Upper lobe of left lung (tissue), 6 donors: ENCODE measurements around the gene CMSS1. TPM values are rescaled to one million over a fixed set of nuclear protein-coding genes. Genes with fewer than 3 reads are reported as not detected.

Experiments
- ATAC-seq, 2 donors: fragments of 200-7000 bp; cut with Tn5 transposase; one replicate each; pipeline ENCODE4 v1.9.1; 2022; ENCODE audit warnings: mild to moderate bottlenecking in 2 of 2, moderate library complexity in 2 of 2; ENCODE audit not compliant: low FRiP score in 2 of 2
- DNase-seq, 2 donors: peaks; one replicate each; pipeline ENCODE4 v3.0.0-alpha.2; 2019 to 2020
- H3K27ac ChIP-seq, 4 donors: fragments of 200-600 bp; sonication (generic); one replicate each; pipeline ENCODE4 v1.5.1; 2016 to 2019
- H3K27me3 ChIP-seq, 4 donors: fragments of 200-600 bp; sonication (generic); one replicate each; pipeline ENCODE4 v1.5.1; 2017 to 2019
- H3K36me3 ChIP-seq, 4 donors: fragments of 200-600 bp; sonication (generic); one replicate each; pipeline ENCODE4 v1.5.1; 2016 to 2019
- H3K4me1 ChIP-seq, 4 donors: fragments of 200-600 bp; sonication (generic); one replicate each; pipeline ENCODE4 v1.5.1; 2018 to 2019
- H3K4me3 ChIP-seq, 4 donors: fragments of 200-600 bp; sonication (generic); one replicate each; pipeline ENCODE4 v1.5.1; 2017 to 2019; ENCODE audit warnings: mild to moderate bottlenecking in 2 of 4, moderate library complexity in 1 of 4
- H3K9me3 ChIP-seq, 4 donors: fragments of 200-600 bp; sonication (generic); one replicate each; pipeline ENCODE4 v1.5.1; 2018 to 2019
- EP300 ChIP-seq, 4 donors: sonication (generic); formaldehyde crosslinking; IDR thresholded peaks; one replicate each; pipeline ENCODE4 v1.5.1; 2017; ENCODE audit warnings: antibody characterized with exemption in 4 of 4, control low read depth in 2 of 4
- POLR2A ChIP-seq, 4 donors: fragments of 450-650 bp; IDR thresholded peaks; one replicate each; pipeline ENCODE4 v1.5.1; 2016 to 2017; ENCODE audit warnings: antibody characterized with exemption in 4 of 4, mild to moderate bottlenecking in 2 of 4
- POLR2AphosphoS5 ChIP-seq, 2 donors: sonication (generic); formaldehyde crosslinking; IDR thresholded peaks; one replicate each; pipeline ENCODE4 v1.5.1; 2017; ENCODE audit warnings: antibody characterized with exemption in 2 of 2
- WGBS, 2 donors: methylation state at CpG; one replicate each; pipeline ENCODE4 v1.1.5; 2017 to 2018; 5-methylcytosine and 5-hydroxymethylcytosine counted together
- total RNA-seq, 6 donors: library from RNA; depleted of rRNA in 4 of 6; stranded (reverse); fragments of >200 nt in 4 of 6; gene quantifications; one replicate each; pipeline versions ENCODE4 v1.1.0 to v1.2.1, GENCODE V29; 2016 to 2021
- TF ChIP-seq, protein P1 (sequence below), 6 experiments: fragments of 450-650 bp in 4 of 6; fragments of 200-600 bp in 2 of 6; sonication (generic) in 2 of 6; IDR thresholded peaks; one replicate each; pipeline ENCODE4 v1.5.1; 2016 to 2019; ENCODE audit warnings: antibody characterized with exemption in 6 of 6
- donor health status: DM: no; HTN: no; CAD: no; lungs with moderate emphysema.
- donor health status: DM: no; HTN: yes; CAD: no; lungs with severe emphysema.

CMSS1 gene
- total RNA-seq, 6 donors from 2014 or later: 4.0 to 21.1 (median 12.0) TPM

DNA sequence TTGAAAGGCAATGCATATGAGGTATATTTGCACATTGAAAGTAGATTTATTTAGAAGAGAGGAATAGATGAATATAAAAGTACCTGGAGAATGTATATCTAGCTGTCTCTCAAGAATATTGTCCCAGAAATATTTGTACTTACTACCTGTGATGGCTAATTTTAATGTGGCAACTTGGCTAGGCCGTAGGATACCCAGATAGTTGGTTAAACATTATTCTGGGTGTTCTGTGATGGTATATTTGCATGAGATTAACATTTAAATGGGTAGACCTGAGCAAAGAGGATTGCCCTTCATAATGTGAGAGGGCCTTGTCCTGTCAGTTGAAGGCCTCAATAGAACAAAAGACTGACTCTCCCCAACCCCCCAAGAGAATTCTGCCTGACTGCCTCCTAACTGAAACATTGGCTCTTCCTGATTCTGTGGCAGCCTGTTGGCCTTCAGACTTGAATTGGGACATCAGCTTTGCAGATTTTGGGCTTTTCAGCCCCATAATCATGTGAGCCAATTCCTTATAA, 366.0 kb downstream of the CMSS1 start:
- TF ChIP-seq POLR2AphosphoS5 (IDR thresholded peaks at IDR 0.05) (no peak), POLR2A (IDR thresholded peaks at IDR 0.05) (no peak), EP300 (IDR thresholded peaks at IDR 0.05) (no peak)
- TF ChIP-seq, protein P1, sequence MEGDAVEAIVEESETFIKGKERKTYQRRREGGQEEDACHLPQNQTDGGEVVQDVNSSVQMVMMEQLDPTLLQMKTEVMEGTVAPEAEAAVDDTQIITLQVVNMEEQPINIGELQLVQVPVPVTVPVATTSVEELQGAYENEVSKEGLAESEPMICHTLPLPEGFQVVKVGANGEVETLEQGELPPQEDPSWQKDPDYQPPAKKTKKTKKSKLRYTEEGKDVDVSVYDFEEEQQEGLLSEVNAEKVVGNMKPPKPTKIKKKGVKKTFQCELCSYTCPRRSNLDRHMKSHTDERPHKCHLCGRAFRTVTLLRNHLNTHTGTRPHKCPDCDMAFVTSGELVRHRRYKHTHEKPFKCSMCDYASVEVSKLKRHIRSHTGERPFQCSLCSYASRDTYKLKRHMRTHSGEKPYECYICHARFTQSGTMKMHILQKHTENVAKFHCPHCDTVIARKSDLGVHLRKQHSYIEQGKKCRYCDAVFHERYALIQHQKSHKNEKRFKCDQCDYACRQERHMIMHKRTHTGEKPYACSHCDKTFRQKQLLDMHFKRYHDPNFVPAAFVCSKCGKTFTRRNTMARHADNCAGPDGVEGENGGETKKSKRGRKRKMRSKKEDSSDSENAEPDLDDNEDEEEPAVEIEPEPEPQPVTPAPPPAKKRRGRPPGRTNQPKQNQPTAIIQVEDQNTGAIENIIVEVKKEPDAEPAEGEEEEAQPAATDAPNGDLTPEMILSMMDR (IDR thresholded peaks at IDR 0.05): no peak
- DNase-seq (no peak), ATAC-seq (no peak)
- Histone ChIP-seq H3K36me3 (peaks cover 0 to 6% (median 0%) of the 10 kb centered on the region in 4 donors), H3K27ac (no peak overlapping the region), H3K9me3 (peaks cover 0 to 15% (median 14%) of the 10 kb centered on the region in 4 donors), H3K4me1 (peaks cover 0 to 8% (median 2%) of the 10 kb centered on the region in 4 donors), H3K4me3 (no peak overlapping the region), H3K27me3 (no peaks in the 10 kb centered on the region)
- WGBS, 2 donors: 93 to 100% methylated on average over 1 of the region's 1 CpG

GRCh38 chr3:100184948-100185570, 367.4 kb downstream of the CMSS1 start:
- TF ChIP-seq POLR2A (IDR thresholded peaks at IDR 0.05) (no peak), POLR2AphosphoS5 (IDR thresholded peaks at IDR 0.05) (no peak), EP300 (IDR thresholded peaks at IDR 0.05) (no peak)
- TF ChIP-seq, protein P1 (IDR thresholded peaks at IDR 0.05): no peak

GRCh38 chr3:100185847-100186246, 368.2 kb downstream of the CMSS1 start:
- DNase-seq (no peak), ATAC-seq (no peak)
- H3K27me3 ChIP-seq: no peaks in the 10 kb centered on the region
- WGBS, 2 donors: 76 to 89% methylated on average over 5 of the region's 5 CpGs
- H3K27ac ChIP-seq: no peak overlapping the region
- TF ChIP-seq, protein P1 (IDR thresholded peaks at IDR 0.05): no peak
- TF ChIP-seq POLR2A (IDR thresholded peaks at IDR 0.05): no peak
- no peak for TF ChIP-seq POLR2AphosphoS5 (IDR thresholded peaks at IDR 0.05)
- no peak for TF ChIP-seq EP300 (IDR thresholded peaks at IDR 0.05)
- no peaks in the 10 kb centered on the region for H3K9me3 ChIP-seq
- no peaks in the 10 kb centered on the region for H3K36me3 ChIP-seq
- H3K4me1 ChIP-seq: peaks cover 0 to 8% (median 2%) of the 10 kb centered on the region in 4 donors
- no peak overlapping the region for H3K4me3 ChIP-seq

More at GRCh38 chr3:100184948-100185570, 367.4 kb downstream of the CMSS1 start:
- H3K36me3 ChIP-seq: no peaks in the 10 kb centered on the region
- peaks cover 0 to 8% (median 2%) of the 10 kb centered on the region in 4 donors for H3K4me1 ChIP-seq
- H3K4me3 ChIP-seq: no peak overlapping the region
- H3K9me3 ChIP-seq: peaks cover 0 to 4% (median 3%) of the 10 kb centered on the region in 4 donors
- 46 to 51% methylated on average over 2 of the region's 2 CpGs for WGBS, 2 donors
- no peaks in the 10 kb centered on the region for H3K27me3 ChIP-seq
- DNase-seq (no peak), ATAC-seq (peak in 1 of 2 donors; percentile 40)
- no peak overlapping the region for H3K27ac ChIP-seq

GRCh38 chr3:100189444-100189964, 371.8 kb downstream of the CMSS1 start:
- peaks cover 0 to 8% (median 2%) of the 10 kb centered on the region in 4 donors for H3K4me1 ChIP-seq
- H3K36me3 ChIP-seq: no peaks in the 10 kb centered on the region
- H3K27me3 ChIP-seq: no peaks in the 10 kb centered on the region
- H3K9me3 ChIP-seq: no peaks in the 10 kb centered on the region
- TF ChIP-seq POLR2A (IDR thresholded peaks at IDR 0.05): no peak
- TF ChIP-seq POLR2AphosphoS5 (IDR thresholded peaks at IDR 0.05): no peak
- TF ChIP-seq, protein P1 (IDR thresholded peaks at IDR 0.05): no peak
- no peak for TF ChIP-seq EP300 (IDR thresholded peaks at IDR 0.05)
- DNase-seq (no peak), ATAC-seq (no peak)
- WGBS, 2 donors: 86% methylated on average over 4 of the region's 4 CpGs
- no peak overlapping the region for H3K27ac ChIP-seq
- H3K4me3 ChIP-seq: no peak overlapping the region
